Stimulated activated CD8-positive, alpha-beta memory T cell treated with anti-CD3 and anti-CD28 coated beads, Interleukin-15, amount 100 ng/mL, for 48 hours (primary cell): Measurements from ENCODE around the gene HORMAD2.

Experiments
- DNase-seq, 2 donors: peaks; one replicate each; pipeline ENCODE4 v3.0.0-alpha.2; 2020; ENCODE audit warnings: low read depth in 2 of 2

HORMAD2 gene

DNA sequence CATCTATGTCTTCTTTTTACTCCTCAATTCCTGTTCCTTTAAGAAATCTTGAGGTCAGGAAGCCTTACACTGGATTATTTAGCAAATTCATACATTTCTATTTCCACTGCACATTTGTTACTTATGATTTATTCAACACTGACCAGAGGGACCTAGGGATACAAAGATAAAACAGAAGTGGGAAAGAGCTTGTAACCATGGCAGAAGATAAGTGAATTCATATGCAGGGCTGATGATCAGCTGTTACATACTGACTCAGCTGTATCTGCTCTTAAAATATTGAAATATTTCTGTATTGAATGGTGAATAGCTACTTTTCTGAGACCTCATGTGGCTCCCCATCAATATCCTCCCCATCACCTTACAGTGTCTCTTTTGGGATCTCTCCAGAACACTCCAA is 25.2 kb downstream of the HORMAD2 start:
- no peak for DNase-seq

DNA sequence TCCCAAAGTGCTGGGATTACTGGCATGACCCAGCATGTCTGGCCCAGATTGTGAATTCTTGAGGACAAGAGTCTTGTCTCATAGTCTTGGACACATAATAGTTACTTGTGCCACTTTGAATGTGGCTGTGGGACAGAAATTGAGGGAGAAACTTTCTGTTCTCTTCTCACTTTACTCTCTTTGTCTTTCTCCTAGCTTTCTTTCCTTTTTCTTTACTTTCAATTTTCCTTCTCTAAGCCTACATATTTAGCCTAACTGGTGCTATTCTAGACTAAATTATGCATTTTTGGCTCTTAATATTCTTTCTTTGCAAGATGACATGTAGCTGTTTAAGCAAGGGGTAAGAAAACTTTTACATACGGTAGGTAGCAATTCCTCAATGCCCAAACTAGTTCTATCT is 33.2 kb downstream of the HORMAD2 start:
- no peak for DNase-seq

DNA sequence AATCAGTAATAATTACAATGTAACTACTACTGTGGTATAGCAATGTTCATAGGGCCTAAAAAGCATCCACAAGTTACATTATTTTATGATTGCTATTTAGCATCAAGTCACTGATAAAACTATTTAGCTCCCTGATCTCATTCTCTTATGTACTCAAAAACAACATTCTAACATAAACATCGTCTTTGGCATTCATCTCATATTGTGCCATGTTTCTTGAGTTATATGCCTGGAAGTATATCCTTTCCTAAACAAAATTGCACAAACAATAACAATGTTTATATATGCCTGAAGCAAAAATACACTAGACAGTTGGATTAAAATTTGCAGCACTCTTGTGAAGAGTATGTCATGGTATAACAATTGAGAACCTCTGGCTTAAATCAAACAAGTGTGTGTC is 34.1 kb downstream of the HORMAD2 start:
- DNase-seq, result no peak

DNA sequence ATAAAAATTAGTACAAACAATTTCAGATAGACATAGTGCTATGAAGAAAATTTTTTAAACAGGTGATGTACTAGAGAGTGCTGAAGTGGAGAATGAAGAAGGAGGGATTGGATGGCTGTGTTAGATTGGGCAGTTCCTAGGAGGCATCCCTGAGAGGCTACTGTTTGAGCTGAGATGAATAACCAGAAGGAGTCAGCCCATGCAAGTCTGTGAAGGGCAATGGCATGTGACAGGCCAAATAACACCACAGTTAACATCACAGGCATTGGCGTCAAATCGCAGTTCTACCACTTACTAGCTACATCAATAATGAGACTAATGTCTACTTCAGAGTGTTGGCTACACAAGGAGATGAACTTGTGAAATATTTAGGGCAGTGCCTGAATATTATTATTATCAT is 35.4 kb downstream of the HORMAD2 start:
- DNase-seq, result no peak

DNA sequence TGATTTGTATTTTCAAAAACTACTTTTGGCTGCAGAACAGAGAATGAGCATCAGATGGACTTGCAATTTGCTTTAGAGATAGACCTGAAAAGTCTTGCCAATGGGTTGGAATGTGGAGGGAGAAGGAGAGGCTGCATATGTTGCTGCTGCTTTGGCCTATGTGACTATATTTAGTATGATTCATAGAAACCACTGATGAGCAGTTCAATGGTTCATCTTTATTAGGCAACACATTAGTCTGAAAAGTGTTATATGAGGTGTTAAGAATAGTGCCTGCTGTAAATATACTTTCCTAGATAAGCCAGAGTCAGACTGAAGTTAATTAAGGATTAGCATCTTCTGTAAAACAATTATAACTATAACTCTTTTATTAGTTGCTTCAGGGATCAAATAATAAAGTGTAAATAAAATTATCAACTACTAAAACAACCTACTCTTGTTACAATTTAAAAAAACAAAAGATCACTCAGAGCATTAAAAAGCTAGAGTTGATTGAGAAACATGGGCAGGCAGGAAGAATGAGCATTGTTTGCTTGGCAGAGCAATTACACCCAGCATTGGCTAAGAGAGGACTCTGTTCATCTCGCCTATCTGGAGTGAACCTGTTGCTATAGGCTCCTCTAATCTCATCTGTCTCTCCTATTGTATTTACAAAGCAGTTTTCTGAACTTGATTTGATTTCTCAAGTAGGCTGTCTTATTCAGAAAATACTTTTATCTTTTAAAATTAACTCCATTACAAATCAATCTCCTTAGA is 36.3 kb downstream of the HORMAD2 start:
- no peak for DNase-seq

DNA sequence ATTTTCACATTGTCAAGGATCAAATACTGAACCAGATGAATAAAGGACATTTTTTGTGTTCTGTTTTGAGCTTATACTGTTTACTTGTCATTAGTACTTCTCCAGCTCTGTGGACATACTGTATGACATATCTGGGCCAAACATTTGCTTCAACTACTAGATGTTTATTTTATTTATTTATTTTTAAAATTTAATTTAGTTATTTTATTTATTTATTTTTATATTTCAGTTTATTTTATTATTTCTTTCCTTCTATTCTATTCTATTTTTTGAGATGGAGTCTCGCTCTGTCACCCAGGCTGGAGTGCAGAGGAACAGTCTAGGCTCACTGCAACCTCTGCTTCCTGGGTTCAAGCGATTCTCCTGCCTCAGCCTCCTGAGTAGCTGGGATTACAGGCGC is 37.0 kb downstream of the HORMAD2 start:
- DNase-seq, result no peak

DNA sequence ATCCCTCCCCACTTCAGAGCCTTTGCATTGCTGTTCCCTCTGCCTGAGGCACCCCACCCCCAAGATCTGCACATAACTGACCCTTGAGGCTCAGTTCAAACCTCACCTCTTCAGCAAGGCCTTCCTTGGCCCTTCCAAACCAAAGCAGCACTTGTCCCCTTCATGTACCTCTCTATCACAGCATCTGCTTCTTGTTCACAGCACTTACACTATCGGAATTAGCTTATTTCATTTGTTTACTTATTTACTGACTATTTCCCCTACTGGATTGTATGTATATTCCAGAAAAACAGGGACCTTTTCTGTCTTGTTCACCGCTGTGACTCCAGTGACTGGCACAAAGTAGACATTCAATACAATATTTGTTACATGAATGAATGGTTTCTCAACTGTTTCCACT is 38.0 kb downstream of the HORMAD2 start:
- DNase-seq, result no peak

DNA sequence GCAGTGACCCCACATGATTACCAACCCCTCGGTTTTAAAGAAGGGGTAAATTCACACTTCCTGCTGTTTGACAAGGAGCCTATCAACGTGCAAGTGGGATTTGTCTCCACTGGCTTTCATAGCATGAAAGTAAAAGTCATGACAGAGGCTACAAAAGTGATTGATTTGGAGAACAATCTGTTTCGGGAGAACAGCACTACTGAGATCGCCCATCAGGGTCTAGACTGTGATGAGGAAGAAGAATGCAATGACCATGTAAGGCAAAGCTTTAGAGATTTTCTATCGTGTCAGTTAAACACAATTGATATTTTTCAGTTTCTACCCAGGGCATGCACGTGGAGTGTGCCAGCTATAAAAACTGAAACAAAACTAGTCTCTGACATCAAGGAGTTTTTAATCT is 41.7 kb downstream of the HORMAD2 start:
- no peak for DNase-seq

DNA sequence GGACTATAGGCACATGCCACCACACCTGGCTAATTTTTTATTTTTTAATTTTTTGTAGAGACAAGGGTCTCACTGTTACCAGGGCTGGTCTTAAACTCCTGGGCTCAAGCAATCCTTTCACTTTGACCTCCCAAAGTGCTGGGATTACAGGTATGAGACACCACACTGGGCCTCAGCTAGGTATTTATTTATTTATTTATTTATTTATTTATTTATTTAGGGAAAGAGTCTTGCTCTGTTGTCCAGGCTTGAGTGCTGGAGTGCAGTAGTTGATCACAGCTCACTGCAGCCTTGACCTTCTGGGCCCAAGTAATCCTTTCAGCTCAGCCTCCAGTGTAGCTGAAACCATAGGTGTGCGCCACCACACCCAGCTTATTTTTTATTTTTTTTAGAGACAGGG is 43.2 kb downstream of the HORMAD2 start:
- DNase-seq, result no peak

DNA sequence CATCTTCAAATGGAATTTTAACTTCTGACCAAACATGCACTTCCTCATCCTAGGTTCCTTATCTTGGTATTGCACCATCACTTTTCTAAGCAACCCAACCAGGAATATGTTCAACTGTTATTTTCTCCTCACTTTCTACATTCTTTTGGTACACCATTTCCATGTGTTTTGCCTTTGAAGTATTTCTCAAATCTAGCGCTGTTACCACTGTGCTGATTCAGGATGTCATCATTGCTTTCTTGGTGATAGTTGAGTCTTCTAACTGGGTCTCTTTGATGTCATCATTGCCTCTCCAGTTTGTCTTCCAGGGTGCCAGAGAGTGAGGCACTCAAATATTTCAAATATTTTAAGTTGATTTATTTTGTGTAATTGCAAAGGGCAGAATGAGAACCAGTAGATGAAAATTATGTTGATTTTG is 47.5 kb downstream of the HORMAD2 start:
- no peak for DNase-seq

DNA sequence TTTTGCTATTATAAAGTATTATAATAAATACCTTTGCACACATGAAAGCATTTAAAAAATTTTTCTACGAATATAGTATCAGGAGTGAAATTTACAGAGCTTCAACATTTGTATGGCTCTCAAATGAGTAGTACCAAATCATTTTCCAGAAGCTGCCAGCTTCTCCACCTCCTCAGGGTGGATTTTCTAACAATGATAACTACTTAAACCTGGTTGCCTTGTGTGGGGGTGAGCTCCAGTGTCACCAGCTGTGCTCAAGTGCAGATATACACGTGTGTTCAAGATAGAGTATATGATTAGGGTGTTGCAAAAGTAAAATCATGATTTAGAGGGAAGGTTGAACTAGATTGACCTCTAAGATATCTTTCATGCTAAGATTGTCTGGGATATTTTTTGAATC is 48.2 kb downstream of the HORMAD2 start:
- no peak for DNase-seq

DNA sequence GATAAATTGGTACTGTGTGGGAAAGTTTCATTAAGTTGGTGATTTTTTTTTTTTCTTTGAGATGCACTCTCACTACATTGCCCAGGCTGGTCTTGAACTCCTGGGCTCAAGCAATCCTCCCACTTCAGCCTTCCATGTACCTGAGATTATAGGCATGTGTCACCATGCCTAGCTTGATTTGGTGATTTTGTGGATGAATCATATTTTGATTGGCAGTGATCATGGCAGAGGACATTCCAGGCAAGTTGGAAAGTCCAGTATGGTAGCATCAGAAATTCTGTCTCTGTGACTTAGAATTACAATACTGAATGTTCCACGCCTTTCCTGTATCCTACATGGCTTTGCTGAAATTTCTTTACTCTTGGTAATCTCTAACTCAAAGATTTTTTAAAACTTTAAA is 49.4 kb downstream of the HORMAD2 start:
- DNase-seq, result no peak

DNA sequence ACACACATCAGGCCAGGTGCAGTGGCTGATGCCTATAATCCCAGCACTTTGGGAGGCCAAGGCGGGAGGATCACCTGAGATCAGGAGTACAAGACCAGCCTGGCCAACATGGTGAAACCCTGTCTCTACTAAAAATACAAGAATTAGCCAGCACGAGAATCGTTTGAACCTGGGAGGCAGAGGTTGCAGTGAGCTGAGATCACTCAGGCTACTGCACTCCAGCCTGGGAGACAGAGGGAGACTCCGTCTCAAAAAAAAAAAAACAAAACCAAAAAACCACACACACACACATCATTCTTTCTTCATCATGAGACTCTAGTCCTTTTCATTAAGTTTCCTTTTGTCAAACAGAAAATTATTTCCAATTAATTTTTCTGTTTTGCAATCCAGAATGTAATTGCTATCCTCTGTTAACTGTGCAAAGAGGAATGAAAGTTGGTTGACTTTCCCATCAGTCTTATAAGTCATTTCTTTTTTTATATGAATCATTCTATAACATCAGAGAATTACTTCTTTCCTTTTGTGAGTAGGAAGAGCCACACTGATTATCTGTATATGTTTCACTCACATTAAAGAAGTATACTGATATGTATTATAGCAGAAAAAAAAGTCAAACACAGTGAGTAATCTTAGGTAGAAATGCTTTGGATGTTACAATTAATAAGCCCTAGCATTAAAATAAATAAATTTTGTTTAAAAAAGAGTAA is 52.2 kb downstream of the HORMAD2 start:
- no peak for DNase-seq

DNA sequence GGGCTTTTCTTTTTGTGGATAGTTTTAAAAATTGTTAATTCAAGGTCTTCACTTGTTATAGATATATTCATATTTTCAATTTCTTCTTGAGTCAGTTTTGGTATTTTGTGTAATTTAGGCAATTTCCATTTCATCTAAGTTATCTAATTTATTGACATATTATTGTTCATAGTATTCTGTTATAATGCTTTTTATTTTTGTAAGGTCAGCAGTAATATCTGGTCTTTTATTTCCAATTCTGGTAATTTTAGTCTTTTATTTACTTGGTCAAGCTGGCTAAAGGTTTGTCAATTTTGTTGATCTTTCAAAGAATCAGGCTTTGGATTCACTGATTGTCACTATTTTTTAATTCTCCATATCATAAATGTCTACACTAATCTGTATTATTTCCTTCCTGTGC is 60.1 kb downstream of the HORMAD2 start:
- no peak for DNase-seq

DNA sequence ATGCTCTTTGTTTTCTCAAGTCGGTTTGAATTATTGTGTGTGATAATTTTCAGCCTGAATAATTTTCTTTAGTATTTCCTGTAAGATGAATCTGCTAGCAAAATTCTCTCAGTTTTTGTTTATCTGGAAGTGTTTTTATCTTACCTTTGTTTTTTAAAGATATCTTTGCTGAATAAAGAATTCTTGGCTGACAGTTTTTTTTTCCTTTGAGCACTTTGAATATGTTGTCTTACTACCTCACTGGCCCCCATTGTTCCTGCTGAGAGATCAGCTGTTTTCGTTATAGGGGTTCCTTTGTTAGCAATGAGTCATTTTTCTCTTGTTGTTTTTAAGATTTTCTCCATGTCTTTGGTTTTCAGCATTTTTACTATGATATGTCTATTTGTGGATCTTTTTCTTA is 63.0 kb downstream of the HORMAD2 start:
- no peak for DNase-seq

DNA sequence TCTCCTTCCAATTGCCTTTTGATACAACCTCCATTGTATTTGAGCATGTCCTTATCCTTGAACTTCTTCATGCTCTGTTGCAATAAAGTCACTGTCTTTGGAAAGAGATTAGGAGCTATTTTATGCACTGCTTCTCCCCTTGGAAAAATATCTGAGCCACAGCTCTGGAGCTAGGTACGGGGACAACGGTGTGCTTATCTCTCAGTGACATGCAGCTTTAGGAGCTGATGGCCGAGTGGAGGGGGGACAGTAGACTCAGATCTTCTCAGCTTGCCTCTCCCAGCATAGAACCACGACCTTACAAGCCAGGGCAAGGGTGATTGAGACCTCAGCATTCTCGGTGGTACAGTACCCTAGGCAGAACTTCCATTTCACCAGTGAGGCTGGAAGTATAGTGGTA is 64.1 kb downstream of the HORMAD2 start:
- no peak for DNase-seq

DNA sequence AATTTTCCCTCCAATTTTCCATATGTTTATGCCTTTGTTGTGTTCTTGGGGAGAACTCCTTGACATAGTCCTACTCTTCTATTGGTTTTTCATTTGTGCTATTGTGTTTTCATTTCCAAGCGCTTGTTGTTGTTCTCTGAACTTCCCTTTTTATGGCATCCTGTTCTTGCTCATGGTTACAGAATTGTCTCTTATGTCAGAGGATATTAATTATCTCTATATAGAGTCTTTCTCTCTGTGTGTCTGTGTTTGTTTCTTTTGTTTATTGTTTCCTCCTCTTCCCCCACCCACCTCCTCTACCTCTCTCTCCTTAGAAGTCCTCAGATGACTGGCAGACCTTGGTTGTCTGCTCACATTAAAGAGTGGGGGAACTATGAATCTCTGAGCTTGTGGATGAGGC is 69.9 kb downstream of the HORMAD2 start:
- DNase-seq, result no peak

DNA sequence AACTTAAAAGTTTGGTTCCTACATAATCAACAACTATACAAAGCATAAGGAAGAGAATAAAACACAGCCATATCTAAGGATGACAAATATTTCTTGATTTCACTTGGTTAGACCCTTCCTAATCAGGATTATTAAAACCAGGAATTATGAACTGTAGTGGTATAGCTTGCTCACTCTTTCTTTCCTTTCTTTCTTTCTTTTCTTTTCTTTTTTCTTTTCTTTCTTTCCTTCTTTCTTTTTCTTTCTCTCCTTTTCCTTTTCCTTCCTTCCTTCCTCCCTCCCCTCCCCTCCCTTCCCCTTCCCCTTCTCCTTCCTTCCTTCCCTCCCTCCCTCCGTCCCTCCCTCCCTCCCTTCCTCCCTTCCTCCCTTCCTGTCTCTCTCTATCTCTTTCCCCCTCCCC is 78.0 kb downstream of the HORMAD2 start:
- no peak for DNase-seq

DNA sequence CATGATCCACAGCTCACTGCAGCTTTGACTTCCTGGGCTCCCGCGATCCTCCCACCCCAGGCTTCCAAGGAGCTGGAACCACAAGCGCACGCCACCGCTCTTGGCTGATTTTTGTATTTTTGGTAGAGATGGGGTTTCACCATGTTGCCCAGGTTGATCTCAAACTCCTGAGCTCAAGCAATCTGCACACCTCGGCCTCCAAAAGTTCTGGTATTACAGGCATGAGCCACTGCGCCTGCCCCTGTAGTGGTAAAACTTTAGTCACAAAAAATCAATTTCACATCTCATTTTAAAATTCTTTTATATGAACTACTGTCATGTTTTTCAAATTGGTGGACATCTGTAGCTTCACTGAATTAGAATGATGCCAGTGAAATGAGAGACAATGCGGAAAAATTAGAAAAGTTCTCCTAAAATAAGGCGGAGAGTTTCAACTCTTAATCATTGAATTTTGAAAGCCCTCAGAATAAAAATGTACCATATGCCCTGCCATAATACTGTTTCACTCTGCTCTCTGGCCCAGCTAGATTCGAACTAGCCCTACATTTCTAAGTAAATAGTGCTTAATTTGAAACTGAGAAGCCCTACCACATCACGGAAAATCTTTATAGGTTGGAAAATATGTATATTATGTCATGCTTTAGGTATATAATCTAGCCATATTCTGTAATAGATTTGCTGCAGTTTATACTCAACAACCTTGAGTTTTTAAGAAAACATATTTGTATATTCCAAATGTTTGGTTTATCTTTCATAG is 78.7 kb downstream of the HORMAD2 start:
- no peak for DNase-seq

DNA sequence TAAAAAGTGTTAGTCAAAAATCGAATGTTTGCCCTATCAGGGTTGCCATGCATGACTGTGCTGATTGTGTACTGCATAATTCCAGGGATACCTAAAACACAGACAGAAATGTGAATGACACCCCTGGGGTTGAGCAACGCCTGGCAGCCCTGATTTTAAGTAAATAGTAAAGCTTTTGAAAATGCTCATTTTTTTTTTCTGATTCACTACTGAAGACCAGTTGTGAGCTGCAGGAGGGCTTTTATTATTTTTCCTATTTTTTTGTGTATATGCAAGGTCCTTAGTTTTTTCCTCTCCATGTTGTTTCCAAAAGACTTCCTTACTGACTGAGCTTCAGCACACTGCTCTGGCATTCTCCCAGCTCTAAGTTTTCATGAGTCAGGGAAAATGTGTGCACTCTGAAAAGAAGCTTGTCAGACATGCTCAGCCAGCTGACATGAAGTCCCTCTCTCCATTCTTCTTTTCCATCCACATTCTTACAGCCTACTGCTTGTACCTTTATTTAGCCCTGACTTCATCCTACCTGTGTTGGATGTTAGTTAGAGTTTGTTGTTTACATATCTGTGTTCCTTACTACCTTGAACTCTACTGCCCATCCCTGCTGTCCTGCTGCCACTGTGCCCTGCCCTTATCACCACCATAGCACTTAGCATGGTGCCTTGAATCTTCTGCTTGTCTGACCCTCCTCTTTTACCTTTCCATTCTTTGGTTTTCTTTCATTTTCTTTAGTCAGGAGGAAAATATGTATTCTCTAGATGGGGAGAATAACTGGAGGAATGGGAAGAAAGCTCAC is 79.5 kb downstream of the HORMAD2 start:
- DNase-seq, result no peak

DNA sequence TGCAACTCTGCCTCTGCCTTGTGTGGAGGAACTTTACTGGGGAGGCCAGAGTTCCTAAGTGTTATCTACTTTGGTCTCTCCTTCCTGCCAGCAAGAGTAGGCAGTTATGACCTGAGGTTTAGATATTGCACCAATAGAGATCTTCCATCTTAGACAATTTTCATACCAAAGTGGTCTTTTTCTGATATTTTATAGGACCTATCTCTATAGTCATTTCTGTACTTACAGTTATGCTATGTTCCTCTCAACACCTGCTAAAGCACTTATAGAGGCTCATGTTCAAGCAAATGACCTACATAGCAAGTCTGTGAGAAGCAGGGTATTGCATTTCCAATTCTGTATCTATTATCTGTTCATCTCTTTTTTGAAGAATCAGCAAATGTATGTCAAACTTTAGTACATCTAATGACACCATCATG is 80.8 kb downstream of the HORMAD2 start:
- no peak for DNase-seq

DNA sequence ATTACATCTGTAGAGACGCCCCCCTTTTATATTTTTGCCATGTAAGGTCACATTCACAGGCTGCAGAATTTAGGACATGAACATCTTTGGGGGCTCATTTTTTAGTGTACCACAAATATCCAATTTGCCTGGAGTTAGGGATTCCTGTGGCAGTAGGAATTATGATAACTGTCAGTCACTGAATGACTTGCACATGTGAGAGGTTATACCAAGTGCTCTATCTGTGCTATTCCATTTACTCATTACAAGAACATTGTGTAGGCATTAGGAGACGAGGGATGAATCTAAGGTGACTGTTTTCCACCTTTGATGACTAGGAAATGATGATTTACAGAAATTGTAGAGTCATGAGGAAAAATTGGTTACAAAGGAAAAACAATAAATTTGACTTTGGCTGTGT is 87.0 kb downstream of the HORMAD2 start:
- no peak for DNase-seq
